ENCODE measurements around the gene LACTB.
A peak's percentile ranks its signal among the peaks of the same experiment; 100 is the strongest.

LACTB gene

DNA sequence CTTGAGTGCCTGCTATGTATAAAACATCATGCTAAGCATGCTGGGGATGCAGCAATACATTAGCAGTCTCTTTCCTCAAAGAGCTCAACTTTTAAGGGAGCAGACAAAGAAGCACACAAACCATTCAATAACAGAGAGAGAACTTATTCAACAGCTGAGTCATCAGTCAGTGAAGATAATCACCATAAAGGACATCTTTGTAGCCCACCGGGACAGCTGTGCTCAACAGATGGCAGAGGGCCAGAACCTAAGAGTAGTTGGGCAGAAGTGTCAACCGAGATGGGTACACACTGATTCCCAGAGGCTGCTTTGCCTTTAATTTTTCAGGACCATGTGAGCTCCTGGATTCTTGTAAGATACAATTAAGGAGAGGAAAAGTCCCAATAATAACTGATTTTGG, 63.5 kb downstream of the LACTB start:
- H3K4me3 Mint-ChIP-seq = no peak overlapping the region
- CTCF ChIA-PET = interaction anchor here (0.5 to 1.3 kb wide), 2 partner anchors 19 to 179 kb away, joined by 3 to 4 read pairs; no protein-coding TSS in a partner anchor
- peaks cover 8% of the 10 kb centered on the region for H3K27me3 Mint-ChIP-seq
- H3K9me3 Mint-ChIP-seq = no peaks in the 10 kb centered on the region
- H3K36me3 Mint-ChIP-seq = peaks cover 4% of the 10 kb centered on the region
- peaks cover 13% of the 10 kb centered on the region for H3K4me1 Mint-ChIP-seq
- DNase-seq = no peak
- no peak overlapping the region for H3K27ac Mint-ChIP-seq

DNA sequence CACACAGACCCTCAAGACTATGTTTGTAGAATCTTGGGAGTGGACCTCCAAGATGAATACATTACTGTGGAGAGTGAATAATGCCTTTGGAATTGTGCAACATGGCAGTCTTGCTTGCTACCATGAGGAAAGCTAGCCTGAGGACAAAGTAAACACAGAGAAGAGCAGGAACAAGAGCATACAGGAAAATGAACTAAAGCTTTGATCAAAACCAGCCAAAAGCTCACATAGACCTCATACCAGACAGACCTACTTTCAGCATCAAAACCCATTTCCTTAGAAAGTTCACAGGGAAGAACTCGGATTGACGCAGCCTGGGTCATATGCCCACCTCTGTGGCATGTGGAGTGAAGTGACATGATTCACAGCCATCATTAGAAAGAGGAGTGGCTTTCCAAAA, 64.4 kb downstream of the LACTB start:
- Mint-ChIP-seq H3K4me3 (no peak overlapping the region), H3K4me1 (peaks cover 16% of the 10 kb centered on the region)
- CTCF ChIA-PET = interaction anchor here (1.3 kb wide), 1 partner anchor 20 kb away, joined by 3 read pairs; no protein-coding TSS in a partner anchor

DNA sequence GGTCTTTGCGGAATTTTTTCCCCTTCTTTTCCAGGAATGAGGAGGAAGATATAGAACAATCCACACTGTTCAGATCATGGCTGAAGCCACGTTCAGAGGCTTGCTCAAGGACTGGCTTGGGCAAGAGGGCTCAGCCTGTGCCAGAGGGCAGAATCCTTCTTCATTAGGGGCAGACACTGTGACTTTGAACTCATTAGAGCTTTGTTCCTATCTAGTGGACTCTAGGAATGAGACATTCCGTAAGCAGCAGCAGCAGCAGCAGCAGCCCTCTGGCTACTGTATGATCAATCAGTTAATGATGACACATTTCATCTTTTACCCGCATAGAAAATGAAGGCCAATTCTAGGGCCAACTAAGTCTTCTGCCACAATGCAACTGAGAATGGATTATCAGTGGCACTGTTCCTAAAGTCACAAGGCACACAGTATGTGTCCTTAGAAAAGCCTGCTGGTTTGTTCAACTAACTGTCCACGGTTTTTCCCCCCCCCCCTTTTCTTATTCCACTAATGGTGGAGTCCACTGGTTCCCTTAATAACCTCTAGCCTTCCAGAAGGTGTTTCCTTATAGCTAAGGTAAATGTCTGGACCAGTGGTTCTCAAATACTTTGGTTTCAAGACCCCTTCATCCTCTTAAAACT, 66.0 kb downstream of the LACTB start:
- Mint-ChIP-seq H3K27me3 (peaks cover 8% of the 10 kb centered on the region), H3K9me3 (no peaks in the 10 kb centered on the region), H3K4me1 (peaks cover 32% of the 10 kb centered on the region), H3K36me3 (peaks cover 9% of the 10 kb centered on the region), H3K27ac (no peak overlapping the region), H3K4me3 (no peak overlapping the region)
- CTCF ChIA-PET = no interaction called here
- DNase-seq = no peak

More for the DNA sequence above, 64.4 kb downstream of the LACTB start:
- DNase-seq = no peak
- peaks cover 8% of the 10 kb centered on the region for H3K27me3 Mint-ChIP-seq
- H3K36me3 Mint-ChIP-seq = peaks cover 7% of the 10 kb centered on the region
- no peaks in the 10 kb centered on the region for H3K9me3 Mint-ChIP-seq
- no peak overlapping the region for H3K27ac Mint-ChIP-seq

DNA sequence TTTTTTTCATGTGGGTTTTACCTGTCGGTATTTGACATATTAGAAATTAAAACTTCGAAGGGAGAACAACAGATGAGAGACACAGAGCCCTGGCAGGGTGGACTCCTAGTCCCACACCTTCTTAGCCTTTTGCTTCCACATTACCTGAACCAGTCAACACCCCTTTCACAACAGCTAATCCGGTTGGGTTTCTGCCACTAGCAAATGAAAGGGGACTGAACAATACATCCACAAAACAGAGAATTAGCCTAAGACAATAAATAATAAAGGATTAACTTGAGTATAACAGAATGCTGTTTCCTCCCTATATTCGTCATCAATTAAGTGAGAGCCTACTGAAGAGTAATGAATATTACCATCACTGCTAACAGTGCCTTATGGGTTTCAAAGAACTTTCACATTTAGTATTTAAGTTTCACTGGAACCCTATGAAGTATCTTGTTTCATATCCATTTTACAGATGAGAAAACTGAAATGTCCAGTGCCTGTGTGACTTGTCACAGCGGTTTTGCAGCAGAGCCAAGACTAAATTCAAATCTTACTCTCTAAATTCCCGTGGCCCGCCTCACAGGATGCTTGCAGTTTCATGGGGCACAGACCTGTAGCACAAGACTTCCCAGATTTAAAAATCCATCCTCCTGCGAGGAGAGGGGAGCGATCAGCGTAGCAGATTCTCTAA, 66.7 kb downstream of the LACTB start:
- Mint-ChIP-seq H3K27ac (peak overlapping the region; percentile 80), H3K9me3 (no peaks in the 10 kb centered on the region), H3K4me3 (peak overlapping the region; percentile 93), H3K36me3 (peaks cover 9% of the 10 kb centered on the region), H3K27me3 (peaks cover 8% of the 10 kb centered on the region), H3K4me1 (peaks cover 38% of the 10 kb centered on the region)
- CTCF ChIA-PET = interaction anchor here (1.2 kb wide), 1 partner anchor 54 kb away, joined by 3 read pairs; no protein-coding TSS in a partner anchor
- no peak for DNase-seq

DNA sequence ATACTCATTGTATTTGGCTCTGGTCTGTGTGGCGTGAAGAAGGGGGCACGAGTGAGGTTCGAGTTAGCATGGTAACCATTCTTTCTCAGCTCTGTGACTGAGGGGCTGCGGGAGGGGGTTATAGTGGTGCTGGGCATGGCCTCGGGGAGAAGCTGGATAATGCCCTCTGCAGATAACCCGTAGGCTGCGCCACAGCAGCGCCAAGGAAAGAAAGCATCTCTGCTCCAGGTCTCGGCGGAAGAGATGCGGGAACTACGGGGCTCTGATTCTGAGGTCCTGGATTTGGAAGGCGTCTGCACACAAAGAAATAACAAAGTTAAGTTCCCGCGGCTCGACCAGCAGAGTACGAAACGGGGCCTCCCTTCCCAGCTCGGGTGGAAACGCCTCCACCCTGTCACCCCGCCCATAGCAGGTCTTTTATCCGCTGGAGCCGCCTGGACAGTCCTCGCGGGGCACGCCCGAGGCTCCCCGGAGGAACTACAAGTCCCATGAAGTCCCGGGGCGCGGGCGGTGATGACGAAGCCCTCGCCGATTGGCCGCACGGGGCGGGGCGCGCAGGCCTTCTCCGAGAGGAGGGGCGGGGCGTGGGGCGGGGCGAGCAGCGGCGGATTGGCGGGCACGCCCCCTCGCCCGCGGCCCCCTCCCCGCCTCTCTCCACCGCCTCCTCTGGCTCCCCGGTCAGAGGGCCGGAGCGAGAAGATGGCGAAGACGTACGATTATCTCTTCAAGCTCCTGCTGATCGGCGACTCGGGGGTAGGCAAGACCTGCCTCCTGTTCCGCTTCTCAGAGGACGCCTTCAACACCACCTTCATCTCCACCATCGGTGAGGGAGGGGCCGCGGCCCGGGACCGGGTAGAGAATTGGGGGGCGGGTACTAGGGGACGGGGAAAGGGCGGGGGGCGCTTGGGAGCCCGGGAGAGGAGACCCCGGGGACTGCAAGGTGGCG, 67.5 kb downstream of the LACTB start, which contains the start of gene RAB8B:
Gene RAB8B, plus strand, starts transcription at position 681 of the 946 bp plus-strand sequence. Its CDS starts 19 bp downstream, at position 700.
- H3K4me3 Mint-ChIP-seq = peak within 1 kb of the TSS; percentile 93
- H3K36me3 Mint-ChIP-seq = peaks cover 13% of the 10 kb centered on the region
- H3K4me1 Mint-ChIP-seq = peaks cover 45% of the 10 kb centered on the region
- peak; percentile 98 for DNase-seq
- CTCF ChIA-PET = interaction anchor here (1.2 kb wide), 1 partner anchor 54 kb away, joined by 3 read pairs; no protein-coding TSS in a partner anchor
- peak within 1 kb of the TSS; percentile 94 for H3K27ac Mint-ChIP-seq
- H3K9me3 Mint-ChIP-seq = no peaks in the 10 kb centered on the region
- peaks cover 3% of the 10 kb centered on the region for H3K27me3 Mint-ChIP-seq

DNA sequence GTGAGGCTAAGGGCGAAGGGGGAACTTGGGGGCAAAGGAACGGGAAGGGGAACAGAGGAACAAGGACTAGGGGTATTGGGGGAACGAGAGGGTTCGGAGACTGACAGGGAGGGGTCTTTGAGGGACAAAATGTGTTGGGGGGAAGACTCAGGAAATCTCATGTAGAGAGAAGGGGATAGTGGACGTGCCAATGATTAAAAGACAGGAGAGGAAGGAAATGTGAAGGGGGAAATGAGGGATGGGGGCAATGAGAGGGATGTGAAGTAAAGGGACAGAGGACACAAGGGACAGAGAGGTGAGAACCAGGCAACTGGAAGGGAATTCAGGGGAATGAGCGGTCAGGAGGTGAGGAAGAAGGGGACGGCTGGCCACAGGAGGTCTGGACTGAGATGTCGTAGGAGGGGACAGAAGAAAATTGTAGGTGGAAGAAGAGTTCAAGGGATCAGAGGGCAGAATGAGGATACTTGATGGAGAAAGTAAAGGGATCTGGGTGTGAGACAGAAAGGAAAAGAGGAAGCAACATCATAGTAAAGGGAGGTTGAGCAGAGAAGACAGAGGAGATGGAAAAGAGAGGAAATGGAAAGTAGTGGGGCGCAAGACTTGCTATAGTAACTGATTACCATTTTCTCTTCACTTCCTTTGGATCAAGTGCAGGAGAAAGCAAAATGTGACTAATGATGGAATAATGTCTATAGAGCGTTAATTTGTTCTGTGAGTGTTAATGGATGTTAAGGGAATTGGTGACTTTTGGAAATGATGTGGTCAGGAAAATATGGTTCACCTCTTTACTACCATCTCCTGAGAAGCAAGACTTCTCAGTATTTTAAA, 68.5 kb downstream of the LACTB start:
- Mint-ChIP-seq H3K4me3 (peak overlapping the region; percentile 93), H3K36me3 (peaks cover 16% of the 10 kb centered on the region), H3K4me1 (peaks cover 54% of the 10 kb centered on the region), H3K27ac (peak overlapping the region; percentile 94), H3K9me3 (no peaks in the 10 kb centered on the region), H3K27me3 (peaks cover 3% of the 10 kb centered on the region)
- DNase-seq = no peak
- CTCF ChIA-PET = interaction anchor here (0.7 to 1.7 kb wide), 3 partner anchors 14 to 85 kb away, joined by 3 to 5 read pairs (median 3); partner anchors contain the start of gene RPS27L

DNA sequence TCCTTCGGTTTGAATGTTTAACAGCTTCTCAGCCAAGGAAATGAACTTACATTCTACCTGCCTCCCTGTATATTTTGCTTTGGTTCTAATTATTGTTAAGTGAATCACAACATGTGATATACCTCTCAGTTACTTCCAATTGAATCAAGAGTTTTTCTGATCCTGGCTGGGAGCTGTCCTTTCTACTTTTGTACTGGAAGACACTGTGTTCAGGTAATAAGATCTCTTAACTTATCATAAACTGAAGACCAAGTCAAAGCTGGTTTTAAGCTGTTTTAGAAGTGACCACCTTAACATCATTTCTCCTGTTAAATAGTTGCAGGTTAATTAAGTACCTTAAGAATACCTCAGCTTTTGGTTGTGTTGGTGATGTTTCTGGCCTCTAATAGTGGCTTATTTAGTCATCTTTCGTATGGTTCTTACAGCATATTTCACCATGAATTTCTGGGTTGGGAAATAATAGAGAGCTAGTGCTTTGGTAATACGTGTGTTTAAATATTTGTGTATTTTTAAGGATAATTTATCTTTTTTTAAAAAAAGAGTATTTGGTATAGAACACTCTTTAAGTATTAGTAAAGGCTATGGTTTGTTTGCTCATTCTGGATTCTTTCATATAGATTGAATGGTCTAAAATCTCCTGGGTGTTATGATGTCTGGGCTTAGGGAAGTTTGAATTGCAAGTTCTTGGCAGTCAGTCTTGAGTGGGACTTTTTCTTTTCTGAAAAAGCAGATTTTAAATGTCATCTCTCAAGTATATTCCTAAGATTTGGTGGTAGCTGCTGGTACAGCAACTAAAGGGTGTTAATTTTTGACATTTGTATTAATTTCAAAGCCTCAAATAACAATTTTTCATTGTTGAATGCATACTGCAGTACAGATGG, 69.3 kb downstream of the LACTB start:
- no peaks in the 10 kb centered on the region for H3K9me3 Mint-ChIP-seq
- CTCF ChIA-PET = interaction anchor here (0.6 to 1.7 kb wide), 10 partner anchors 10 to 97 kb away, joined by 3 to 6 read pairs (median 3); partner anchors contain the start of gene RPS27L
- peak overlapping the region; percentile 94 for H3K27ac Mint-ChIP-seq
- peak overlapping the region; percentile 93 for H3K4me3 Mint-ChIP-seq
- no peak for DNase-seq
- peaks cover 3% of the 10 kb centered on the region for H3K27me3 Mint-ChIP-seq
- H3K36me3 Mint-ChIP-seq = peaks cover 22% of the 10 kb centered on the region
- peaks cover 62% of the 10 kb centered on the region for H3K4me1 Mint-ChIP-seq
